GM19324 (cell line): ENCODE data around the gene KCP.

Experiments
- ATAC-seq: cut with Tn5 transposase; IDR thresholded peaks from one replicate; pipeline ENCODE4 v1.9.1; 2021; ENCODE audit warnings: mild to moderate bottlenecking, moderate library complexity; ENCODE audit not compliant: unreplicated experiment, low FRiP score

Gene KCP

GRCh38 chr7:128831178-128831993, 79.1 kb downstream of the KCP start:
- ATAC-seq = no peak

DNA sequence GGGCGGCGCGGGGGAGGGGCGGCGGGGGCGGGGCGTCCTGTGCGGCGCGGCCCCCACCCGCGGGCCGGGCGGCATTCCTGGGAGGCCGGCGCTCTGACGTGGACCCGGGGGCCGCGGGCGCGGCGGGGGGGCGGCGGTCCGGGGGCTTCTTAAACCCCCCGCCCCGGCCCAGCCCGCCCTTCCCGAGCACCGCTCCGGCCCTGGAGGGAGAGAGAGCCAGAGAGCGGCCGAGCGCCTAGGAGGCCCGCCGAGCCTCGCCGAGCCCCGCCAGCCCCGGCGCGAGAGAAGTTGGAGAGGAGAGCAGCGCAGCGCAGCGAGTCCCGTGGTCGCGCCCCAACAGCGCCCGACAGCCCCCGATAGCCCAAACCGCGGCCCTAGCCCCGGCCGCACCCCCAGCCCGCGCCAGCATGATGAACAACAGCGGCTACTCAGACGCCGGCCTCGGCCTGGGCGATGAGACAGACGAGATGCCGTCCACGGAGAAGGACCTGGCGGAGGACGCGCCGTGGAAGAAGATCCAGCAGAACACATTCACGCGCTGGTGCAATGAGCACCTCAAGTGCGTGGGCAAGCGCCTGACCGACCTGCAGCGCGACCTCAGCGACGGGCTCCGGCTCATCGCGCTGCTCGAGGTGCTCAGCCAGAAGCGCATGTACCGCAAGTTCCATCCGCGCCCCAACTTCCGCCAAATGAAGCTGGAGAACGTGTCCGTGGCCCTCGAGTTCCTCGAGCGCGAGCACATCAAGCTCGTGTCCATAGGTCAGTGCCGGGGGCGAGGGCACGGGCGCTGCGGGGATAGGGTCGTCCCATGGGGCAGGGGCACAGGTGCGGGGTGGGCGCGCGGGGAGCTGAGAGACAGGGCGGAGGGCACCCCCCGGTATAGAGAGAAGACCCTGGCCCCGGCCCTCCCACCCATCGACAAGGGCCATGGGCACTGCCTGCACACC, 80.0 kb downstream of the KCP start, which contains the start of gene FLNC:
FLNC (plus strand) TSS at position 176 of the 947 bp plus-strand sequence; CDS start at position 408, 232 bp downstream.
- ATAC-seq = no peak

DNA sequence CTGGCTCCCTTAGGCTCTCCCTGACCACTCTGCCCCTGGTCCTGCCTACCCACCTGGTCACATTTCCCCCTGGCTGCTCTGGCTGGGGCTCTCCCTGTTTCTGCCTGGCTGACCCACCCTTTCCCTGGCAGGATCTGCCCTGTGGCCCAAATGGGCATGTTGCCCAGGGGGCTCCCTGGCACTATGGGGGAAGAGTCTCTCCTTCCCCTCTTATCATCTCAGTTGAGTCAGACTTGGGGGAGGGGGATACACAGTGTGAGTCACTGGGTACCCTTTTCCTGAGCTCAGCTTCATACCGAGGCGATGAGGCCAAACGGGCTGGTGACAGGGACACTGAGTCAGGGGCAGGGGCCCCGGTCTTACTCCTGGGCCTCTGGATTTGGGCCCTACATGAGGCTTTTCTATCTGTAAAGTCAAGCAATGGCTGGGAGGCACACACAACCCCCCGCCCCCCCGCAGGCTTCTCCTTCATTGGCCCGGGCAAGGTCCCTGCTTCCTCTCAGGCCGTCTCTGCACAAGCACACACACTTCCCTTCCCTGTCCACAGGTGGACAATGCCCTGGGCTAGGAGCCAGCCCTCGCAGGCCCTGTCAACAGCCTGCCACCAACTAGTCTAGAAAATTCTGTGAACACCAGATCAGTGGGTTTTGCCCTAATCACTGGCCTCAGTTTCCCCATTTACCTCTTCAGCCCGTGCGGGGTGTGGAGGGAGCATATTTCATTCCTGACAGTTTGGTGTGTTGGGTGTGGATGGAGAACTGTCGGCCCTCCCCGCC, 80.9 kb downstream of the KCP start:
- ATAC-seq = no peak

DNA sequence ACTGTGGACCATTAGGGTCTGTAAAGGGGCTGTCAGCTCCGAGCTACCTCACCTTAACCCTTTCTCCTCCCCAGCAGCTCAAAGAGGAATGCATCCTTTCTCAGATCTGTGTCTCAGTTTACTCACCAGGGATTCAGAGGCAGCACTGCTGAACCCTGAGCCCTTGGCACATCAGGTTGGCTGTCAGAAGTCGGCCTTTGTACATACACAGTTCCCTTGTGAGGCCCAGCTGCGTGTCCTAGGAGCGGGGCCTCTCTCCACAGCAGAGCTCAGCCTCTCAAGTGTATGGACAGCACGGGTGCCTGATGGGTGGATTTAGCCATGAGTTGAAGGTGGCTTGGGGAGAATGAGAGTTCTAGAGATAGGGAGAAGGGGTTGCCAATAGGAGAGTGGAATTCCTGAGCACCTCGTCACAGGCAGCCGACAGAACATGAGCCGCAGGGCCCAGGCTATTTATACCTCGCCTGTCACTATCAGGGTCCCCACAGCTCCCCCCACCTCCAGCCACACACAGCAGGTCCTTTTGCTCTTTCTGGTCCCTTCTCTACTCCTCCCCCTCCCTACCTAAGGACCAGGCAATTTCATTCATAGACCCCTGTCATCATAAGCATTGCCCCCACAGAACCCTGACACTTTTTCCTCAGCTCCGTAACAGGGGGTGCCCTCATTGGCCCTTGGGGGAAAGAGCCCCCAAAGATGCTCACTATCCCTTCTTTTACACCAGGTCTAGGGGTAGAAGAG, 82.4 kb downstream of the KCP start:
- ATAC-seq = no peak

GRCh38 chr7:128827248-128827958, 83.1 kb downstream of the KCP start:
- no peak for ATAC-seq

DNA sequence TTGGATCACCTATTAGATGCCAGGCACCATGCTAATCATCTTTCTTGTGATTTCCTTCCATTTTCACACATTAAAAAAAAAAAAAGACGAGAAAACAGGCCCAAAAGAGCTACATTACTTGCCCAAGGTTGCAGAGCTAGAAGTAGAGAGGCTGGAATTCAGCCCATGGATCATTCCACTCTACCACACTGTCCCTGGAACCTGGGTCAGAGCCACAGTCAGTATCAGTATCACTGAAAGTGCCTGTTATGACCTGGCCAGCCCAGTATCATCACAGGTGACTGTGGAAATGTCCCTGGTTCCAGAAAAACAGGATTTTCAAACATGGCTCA, 83.6 kb downstream of the KCP start:
- ATAC-seq = no peak
